Choroid plexus epithelial cell (primary cell): ENCODE measurements around the gene RABEP1.

Experiments
- DNase-seq: peaks from one replicate; pipeline ENCODE4 v3.0.0-alpha.2; 2010; ENCODE audit warnings: low read depth
- H3K4me3 ChIP-seq: 2 replicates; pipeline ENCODE4 v1.5.1; 2011; ENCODE audit warnings: low read depth, mild to moderate bottlenecking, control low read depth, low read length, moderate library complexity
- CTCF ChIP-seq: conservative IDR thresholded peaks from 2 replicates; pipeline ENCODE4 v1.5.1; 2011; ENCODE audit warnings: low read depth, mild to moderate bottlenecking, control low read depth, inconsistent platforms, low read length, moderate library complexity

The RABEP1 gene

GRCh38 chr17:5410594-5411272 is 128.6 kb downstream of the RABEP1 start:
- DNase-seq = no peak
- no peak for TF ChIP-seq CTCF
- no peak overlapping the region for H3K4me3 ChIP-seq

- TF ChIP-seq CTCF = no peak
Measured at GRCh38 chr17:5413682-5414081, 131.6 kb downstream of the RABEP1 start.

GRCh38 chr17:5416901-5417300 is 134.8 kb downstream of the RABEP1 start:
- no peak overlapping the region for H3K4me3 ChIP-seq
- DNase-seq = no peak
- no peak for TF ChIP-seq CTCF

More at GRCh38 chr17:5413682-5414081, 131.6 kb downstream of the RABEP1 start:
- H3K4me3 ChIP-seq = no peak overlapping the region
- DNase-seq = peak; percentile 87

- peak; percentile 56 for DNase-seq
Measured at GRCh38 chr17:5418858-5419355, 136.8 kb downstream of the RABEP1 start.

GRCh38 chr17:5419356-5419958 is 137.4 kb downstream of the RABEP1 start, which contains the start of gene NUP88:
Gene NUP88, minus strand, starts transcription at chr17:5419662. Its CDS starts 12 bp downstream, at chr17:5419650.
- DNase-seq = peak; percentile 99
- peak within 1 kb of the TSS; percentile 90 for H3K4me3 ChIP-seq
- TF ChIP-seq CTCF = no peak

More at GRCh38 chr17:5418858-5419355, 136.8 kb downstream of the RABEP1 start:
- peak overlapping the region; percentile 90 for H3K4me3 ChIP-seq
- no peak for TF ChIP-seq CTCF

- peak within 1 kb of the TSS; percentile 90 for H3K4me3 ChIP-seq
- TF ChIP-seq CTCF = no peak
- peak; percentile 91 for DNase-seq
Measured at GRCh38 chr17:5419959-5420653, 138.0 kb downstream of the RABEP1 start, which contains the start of gene RPAIN. Gene RPAIN, plus strand, starts transcription at chr17:5420182. Its CDS starts 29 bp downstream, at chr17:5420211.
